NCI-H446 (cell line): ENCODE results near the gene AKAP13.

Source experiments
- DNase-seq, 2 experiments: peaks; one replicate each; lab custom pipeline; 2025; lab: John Stamatoyannopoulos, UW

Gene AKAP13

GRCh38 chr15:85445361-85445760 lies 65.0 kb downstream of the AKAP13 start:
- no peak for DNase-seq

- DNase-seq: no peak
Observed at GRCh38 chr15:85451099-85451700, 70.8 kb downstream of the AKAP13 start.

GRCh38 chr15:85452436-85452835 lies 72.0 kb downstream of the AKAP13 start:
- DNase-seq: no peak

- DNase-seq: no peak
Observed at GRCh38 chr15:85453144-85453872, 72.9 kb downstream of the AKAP13 start.

- DNase-seq: no peak
Observed at GRCh38 chr15:85454403-85454802, 74.0 kb downstream of the AKAP13 start.

- DNase-seq: no peak
Observed at GRCh38 chr15:85455891-85456290, 75.5 kb downstream of the AKAP13 start.

GRCh38 chr15:85456798-85457197 lies 76.4 kb downstream of the AKAP13 start:
- DNase-seq: no peak

- no peak for DNase-seq
Observed at GRCh38 chr15:85457392-85457968, 77.1 kb downstream of the AKAP13 start.

GRCh38 chr15:85458764-85459163 lies 78.4 kb downstream of the AKAP13 start:
- DNase-seq: no peak

- no peak for DNase-seq
Observed at GRCh38 chr15:85462029-85462428, 81.6 kb downstream of the AKAP13 start.

GRCh38 chr15:85463276-85463892 lies 83.0 kb downstream of the AKAP13 start:
- DNase-seq: no peak

- DNase-seq: no peak
Observed at GRCh38 chr15:85463976-85464375, 83.6 kb downstream of the AKAP13 start.

- DNase-seq: no peak
Observed at GRCh38 chr15:85464471-85464870, 84.1 kb downstream of the AKAP13 start.

- DNase-seq: no peak
Observed at GRCh38 chr15:85470563-85471271, 90.3 kb downstream of the AKAP13 start.

- DNase-seq: no peak
Observed at GRCh38 chr15:85472349-85472748, 91.9 kb downstream of the AKAP13 start.

- no peak for DNase-seq
Observed at GRCh38 chr15:85473455-85473854, 93.1 kb downstream of the AKAP13 start.

- no peak for DNase-seq
Observed at GRCh38 chr15:85474700-85475316, 94.4 kb downstream of the AKAP13 start.

- no peak for DNase-seq
Observed at GRCh38 chr15:85475317-85475701, 94.9 kb downstream of the AKAP13 start.

GRCh38 chr15:85475711-85476110 lies 95.3 kb downstream of the AKAP13 start:
- no peak for DNase-seq

- DNase-seq: no peak
Observed at GRCh38 chr15:85477061-85477460, 96.7 kb downstream of the AKAP13 start.

GRCh38 chr15:85477730-85478129 lies 97.3 kb downstream of the AKAP13 start:
- DNase-seq: no peak

GRCh38 chr15:85479071-85479647 lies 98.8 kb downstream of the AKAP13 start:
- DNase-seq: no peak
